ENCODE results near the gene STAT6.
A peak's percentile ranks its signal among the peaks of the same experiment; 100 is the strongest.

STAT6 gene

GRCh38 chr12:57087010-57087690 is 24.0 kb downstream of the STAT6 start (continued):
- TF ChIP-seq TSHZ1 (tag by site-specific recombination; IDR thresholded peaks at IDR 0.05; ENCODE audit: borderline replicate concordance) = no peak
- TF ChIP-seq ZNF423 (tag by site-specific recombination; IDR thresholded peaks at IDR 0.05) = peak; percentile 73; the same call in 1 of the 2 replicates
- TF ChIP-seq ZIC2 (tag by site-specific recombination; IDR thresholded peaks at IDR 0.05) = peak; percentile 60
- 0 out of 2 replicates have a peak, but pooled peaks have one; percentile 11 for TF ChIP-seq KLF7 (tag by site-specific recombination; IDR thresholded peaks at IDR 0.05; ENCODE audit: borderline replicate concordance)
- TF ChIP-seq ZNF621 (tag by site-specific recombination; IDR thresholded peaks at IDR 0.05) = no peak
- no peak for TF ChIP-seq ZNF692 (tag by site-specific recombination; IDR thresholded peaks at IDR 0.05)
- TF ChIP-seq IKZF3 (tag by site-specific recombination; IDR thresholded peaks at IDR 0.05) = peak; percentile 72
- TF ChIP-seq PRDM2 (tag by site-specific recombination; IDR thresholded peaks at IDR 0.05; ENCODE audit: borderline replicate concordance) = no peak
- no peak for TF ChIP-seq ZNF626 (tag by site-specific recombination; IDR thresholded peaks at IDR 0.05)
- no peak for TF ChIP-seq KLF10 (tag by site-specific recombination; IDR thresholded peaks at IDR 0.05)
- TF ChIP-seq PATZ1 (tag by site-specific recombination; IDR thresholded peaks at IDR 0.05) = peak; percentile 22; the same call in 1 of the 2 replicates
- no peak for TF ChIP-seq PRDM6 (tag by site-specific recombination; IDR thresholded peaks at IDR 0.05)
- TF ChIP-seq ZNF433 (tag by site-specific recombination; IDR thresholded peaks at IDR 0.05; ENCODE audit: low read depth) = no peak
- TF ChIP-seq ZBTB20 (tag by site-specific recombination; IDR thresholded peaks at IDR 0.05) = peak; percentile 89
- no peak for TF ChIP-seq ZNF777 (tag by site-specific recombination; IDR thresholded peaks at IDR 0.05; ENCODE audit: borderline replicate concordance)
- TF ChIP-seq ZNF248 (tag by site-specific recombination; IDR thresholded peaks at IDR 0.05) = no peak
- TF ChIP-seq ZNF704 (tag by site-specific recombination; IDR thresholded peaks at IDR 0.05) = no peak
- no peak for TF ChIP-seq YY2 (tag by site-specific recombination; IDR thresholded peaks at IDR 0.05)
- peak; percentile 51; the same call in 1 of the 2 replicates for TF ChIP-seq BCL11A (tag by site-specific recombination; IDR thresholded peaks at IDR 0.05; ENCODE audit: low read depth)
- no peak for TF ChIP-seq ZNF555 (tag by site-specific recombination; conservative IDR thresholded peaks at IDR 0.05)
- TF ChIP-seq ZNF214 (tag by site-specific recombination; IDR thresholded peaks at IDR 0.05; ENCODE audit: borderline replicate concordance) = no peak
- TF ChIP-seq ZNF37A (tag by site-specific recombination; IDR thresholded peaks at IDR 0.05) = no peak
